ENCODE data around the gene NRBP1. TPM values are rescaled to one million over a fixed set of nuclear protein-coding genes. Genes with fewer than 3 reads are reported as not detected.

The NRBP1 gene
- total RNA-seq, 1 donor from 2014 or later: 37.2 TPM

DNA sequence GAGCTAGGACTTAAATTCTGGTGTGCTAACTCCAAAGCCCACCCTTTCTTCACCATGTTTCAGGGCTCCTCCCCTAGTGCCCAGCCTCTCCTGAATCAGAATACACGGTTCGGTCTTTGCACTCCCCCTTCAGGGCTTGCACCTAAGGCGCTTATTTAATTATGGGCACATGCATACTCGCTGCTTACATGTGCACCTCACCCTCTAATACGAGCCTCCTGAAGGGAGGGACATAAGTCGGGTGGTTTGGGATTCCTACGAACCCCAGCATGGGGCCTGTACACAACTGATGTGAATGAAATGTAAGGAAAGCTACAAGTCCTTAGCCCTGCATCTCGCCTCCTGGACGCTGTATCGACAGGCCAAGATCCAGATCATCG lies 60.7 kb downstream of the NRBP1 start:
- ATAC-seq: no peak
- no peak for DNase-seq (ENCODE audit: low spot score)

DNA sequence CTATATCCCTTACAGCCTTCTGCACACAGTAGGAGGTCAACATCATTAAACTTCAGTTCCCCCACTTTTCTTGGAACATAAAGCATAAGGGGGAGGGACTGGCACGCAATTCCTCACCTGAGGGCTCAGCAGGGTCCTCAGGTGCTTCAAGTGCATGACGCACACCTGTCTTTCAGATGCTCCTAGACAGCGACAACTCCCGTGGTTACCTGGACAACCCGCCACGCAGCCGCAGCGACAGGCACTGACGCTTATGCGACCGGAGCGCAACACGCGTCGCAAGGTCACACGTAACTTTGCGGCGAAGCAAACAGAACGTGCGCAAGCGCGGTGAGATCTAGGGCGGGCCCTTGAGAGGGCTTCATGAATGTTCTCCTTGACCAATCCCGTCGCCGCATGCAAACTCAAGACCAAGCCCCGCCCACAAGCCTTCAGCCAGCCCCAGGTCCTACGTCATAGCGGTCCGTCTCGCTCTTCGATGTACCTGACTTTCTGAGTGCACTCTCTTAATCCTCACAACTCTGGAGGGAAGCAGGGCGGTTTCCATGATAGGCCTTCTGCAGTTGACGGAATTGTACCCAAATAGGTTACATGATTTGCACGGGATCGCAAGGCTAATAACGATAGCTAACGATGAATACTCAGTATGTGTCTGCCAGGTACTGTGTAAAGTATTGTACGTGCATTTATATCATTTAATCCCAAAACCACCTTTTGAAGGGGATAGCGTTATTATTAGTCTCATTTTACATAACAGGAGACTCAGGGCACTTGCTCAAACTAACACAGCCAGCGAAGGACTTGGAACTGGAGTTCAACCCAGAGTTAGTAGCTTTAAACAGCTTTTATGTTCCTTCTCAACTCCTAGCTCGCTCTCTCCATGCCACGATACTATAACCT lies 61.3 kb downstream of the NRBP1 start, which contains the start of gene IFT172:
IFT172 (minus strand) TSS at position 246 of the 900 bp plus-strand sequence; CDS start at position 156, 90 bp downstream.
- peak; percentile 86 for ATAC-seq
- DNase-seq (ENCODE audit: low spot score): peak; percentile 100

Other genes starting within 250 kb of the NRBP1 start
- 31.8 TPM for gene ATRAID, start 216.6 kb upstream of the NRBP1 start, total RNA-seq
- 72.6 TPM for gene SLC5A6, start 216.4 kb upstream of the NRBP1 start, total RNA-seq
- gene CAD, start 211.3 kb upstream of the NRBP1 start, total RNA-seq: 14.9 TPM
- gene SLC30A3, start 165.6 kb upstream of the NRBP1 start, total RNA-seq: not detected
- gene DNAJC5G, start 153.2 kb upstream of the NRBP1 start, total RNA-seq: not detected
- gene TRIM54, start 146.2 kb upstream of the NRBP1 start, total RNA-seq: not detected
- 2.2 TPM for gene UCN, start 120.2 kb upstream of the NRBP1 start, total RNA-seq
- gene MPV17, start 105.5 kb upstream of the NRBP1 start, total RNA-seq: 18.3 TPM
- 19.2 TPM for gene GTF3C2, start 71.9 kb upstream of the NRBP1 start, total RNA-seq
- 17.4 TPM for gene EIF2B4, start 58.3 kb upstream of the NRBP1 start, total RNA-seq
- gene SNX17, start 58.0 kb upstream of the NRBP1 start, total RNA-seq: 56.1 TPM
- 10.5 TPM for gene ZNF513, start 47.9 kb upstream of the NRBP1 start, total RNA-seq
- gene PPM1G, start 19.0 kb upstream of the NRBP1 start, total RNA-seq: 23.3 TPM
- 7.1 TPM for gene KRTCAP3, start 13.8 kb downstream of the NRBP1 start, total RNA-seq
- gene IFT172, start 61.1 kb downstream of the NRBP1 start, total RNA-seq: 7.4 TPM
- 61.2 TPM for gene FNDC4, start 66.6 kb downstream of the NRBP1 start, total RNA-seq
- 142 TPM for gene GCKR, start 68.2 kb downstream of the NRBP1 start, total RNA-seq
- 6.7 TPM for gene ZNF512, start 154.4 kb downstream of the NRBP1 start, total RNA-seq
- 1.2 TPM for gene CCDC121, start 200.4 kb downstream of the NRBP1 start, total RNA-seq
- gene GPN1, start 200.4 kb downstream of the NRBP1 start, total RNA-seq: 8.6 TPM
- gene SUPT7L, start 235.0 kb downstream of the NRBP1 start, total RNA-seq: 12.2 TPM
- 7.6 TPM for gene SLC4A1AP, start 235.3 kb downstream of the NRBP1 start, total RNA-seq